GM12878 (cell line): ENCODE data around the gene MAMDC4. TPM values are rescaled to one million over a fixed set of nuclear protein-coding genes. Genes with fewer than 3 reads are reported as not detected.
A peak's percentile ranks its signal among the peaks of the same experiment; 100 is the strongest.

Experiments
- ATAC-seq: fragments of 200-7000 bp; cut with Tn5 transposase; 3 replicates; pipeline ENCODE4 v1.9.1; 2020; ENCODE audit warnings: mild to moderate bottlenecking, moderate library complexity
- BruUV-seq: library from RNA; stranded (reverse); fragments of 400-500 nt; replicated peaks from 2 replicates; lab custom pipeline; 2021; lab: Mats Ljungman, UMichigan
- CTCF ChIA-PET: fragments of 300-600 bp; sonication (Branson Sonifier 250); formaldehyde crosslinking; extraction: SDS; loops from one replicate; lab custom pipeline; 2021; ENCODE audit warnings: inconsistent platforms; lab: Yijun Ruan, JAX
- POLR2A ChIA-PET: fragments of 350-600 bp; formaldehyde crosslinking; extraction: SDS; loops from one replicate; lab custom pipeline; 2021; ENCODE audit warnings: inconsistent platforms; lab: Charles Lee
- RAD21 ChIA-PET: fragments of 300-600 bp; sonication (Branson Sonifier 250); formaldehyde crosslinking; loops from one replicate; lab custom pipeline; 2023; ENCODE audit warnings: antibody characterized with exemption; ENCODE audit not compliant: unreplicated experiment; lab: Charles Lee
- SMC1A ChIA-PET: fragments of 300-600 bp; sonication (Branson Sonifier 250); formaldehyde crosslinking; loops from one replicate; lab custom pipeline; 2023; ENCODE audit not compliant: unreplicated experiment, uncharacterized antibody; lab: Charles Lee
- DNase-seq: peaks from one replicate; pipeline ENCODE4 v3.0.0-alpha.2; 2011; ENCODE audit warnings: low read depth, low spot score
- FAIRE-seq: peaks from 3 replicates; lab custom pipeline; 2011; peaks lifted over from hg19 to GRCh38; lab: Jason Lieb, UNC
- H2AFZ ChIP-seq: 2 replicates; pipeline ENCODE4 v1.6.0; 2011; ENCODE audit warnings: low read depth, low read length, control low read depth; ENCODE audit not compliant: control insufficient read depth
- H3K27ac ChIP-seq: 2 replicates; pipeline ENCODE4 v1.5.1; 2011; ENCODE audit warnings: control low read depth; ENCODE audit not compliant: control insufficient read depth, insufficient read depth
- H3K27me3 ChIP-seq, 2 experiments: replicated peaks in 1 of 2; 2 replicates each; pipeline versions ENCODE4 v1.6.0 to v1.6.1; 2011; ENCODE audit warnings: low read length in 1 of 2; ENCODE audit not compliant: control insufficient read depth in 2 of 2, insufficient read depth in 2 of 2
- H3K36me3 ChIP-seq, 2 experiments: 2 replicates each; pipeline ENCODE4 v1.5.1; 2011; ENCODE audit warnings: low read length in 1 of 2; ENCODE audit not compliant: control insufficient read depth in 2 of 2, insufficient read depth in 2 of 2
- H3K4me1 ChIP-seq: 2 replicates; pipeline ENCODE4 v1.6.1; 2011; ENCODE audit warnings: mild to moderate bottlenecking, low read length, moderate library complexity, mixed read lengths; ENCODE audit not compliant: control insufficient read depth, insufficient read depth
- H3K4me2 ChIP-seq: 2 replicates; pipeline ENCODE4 v1.6.0; 2011; ENCODE audit warnings: control low read depth; ENCODE audit not compliant: control insufficient read depth, insufficient read depth
- H3K4me3 ChIP-seq: fragments of 200-600 bp; sonication (generic); 2 replicates; pipeline ENCODE4 v1.5.1; 2016
- H3K79me2 ChIP-seq: 2 replicates; pipeline ENCODE4 v1.6.0; 2011; ENCODE audit warnings: low read length; ENCODE audit not compliant: control insufficient read depth, insufficient read depth
- H3K9ac ChIP-seq: 2 replicates; pipeline ENCODE4 v1.8.0; 2011; ENCODE audit warnings: low read length, control low read depth, mixed read lengths; ENCODE audit not compliant: control insufficient read depth, insufficient read depth
- H3K9me3 ChIP-seq: replicated peaks from 3 replicates; pipeline ENCODE4 v1.5.1; 2011; ENCODE audit warnings: mild to moderate bottlenecking, low read length; ENCODE audit not compliant: control insufficient read depth, insufficient read depth
- H4K20me1 ChIP-seq: 2 replicates; pipeline ENCODE4 v1.6.0; 2011; ENCODE audit not compliant: control insufficient read depth, insufficient read depth
- EED ChIP-seq: sonication (generic); IDR thresholded peaks from 2 replicates; pipeline ENCODE4 v1.6.1; 2016; ENCODE audit warnings: antibody characterized with exemption, low read depth
- EP300 ChIP-seq, 2 experiments: fragments of 150-350 bp in 1 of 2; IDR thresholded peaks; 2 replicates each; pipeline ENCODE4 v1.6.1; 2011 to 2012; ENCODE audit warnings: low read depth in 2 of 2, low read length in 2 of 2, borderline replicate concordance in 1 of 2, improper control_type of control experiment in 1 of 2, inconsistent platforms in 1 of 2; ENCODE audit not compliant: control insufficient read depth in 1 of 2
- MXI1 ChIP-seq: fragments of 150-350 bp; IDR thresholded peaks from 2 replicates; pipeline ENCODE4 v1.6.1; 2011; ENCODE audit warnings: low read depth, mild to moderate bottlenecking, inconsistent platforms, low read length, improper control_type of control experiment
- MYC ChIP-seq: IDR thresholded peaks from 2 replicates; pipeline ENCODE4 v1.6.1; 2011; ENCODE audit warnings: mild to moderate bottlenecking, low read length, moderate library complexity, inconsistent platforms; ENCODE audit not compliant: insufficient read depth, insufficient replicate concordance, insufficient read length, severe bottlenecking
- RCOR1 ChIP-seq: conservative IDR thresholded peaks from 2 replicates; pipeline ENCODE4 v1.6.1; 2012; ENCODE audit warnings: low read depth, low read length, improper control_type of control experiment
- SREBF2 ChIP-seq: IDR thresholded peaks from 2 replicates; pipeline ENCODE4 v1.6.1; 2012; ENCODE audit warnings: mild to moderate bottlenecking, low read length
- TCF12 ChIP-seq: IDR thresholded peaks from 2 replicates; pipeline ENCODE4 v1.6.1; 2011; ENCODE audit warnings: low read depth, mild to moderate bottlenecking, low read length
- TCF3 ChIP-seq: IDR thresholded peaks from 2 replicates; pipeline ENCODE4 v1.6.1; 2012; ENCODE audit warnings: low read depth, mild to moderate bottlenecking, low read length, borderline replicate concordance; ENCODE audit not compliant: insufficient read depth
- WGBS: methylation state at CpG from one replicate; pipeline ENCODE4 v1.1.6; 2016; ENCODE audit warnings: low lambda C conversion rate; ENCODE audit not compliant: insufficient replicate concordance, insufficient coverage; ENCODE audit errors: missing lambda C conversion rate; 5-methylcytosine and 5-hydroxymethylcytosine counted together
- in situ Hi-C: fragments of 300-500 bp; cut with MboI; formaldehyde crosslinking; loops from 9 replicates; pipeline ENCODE4 v1.14.3; 2018; ENCODE audit warnings: mixed read lengths
- intact Hi-C: fragments of 100-400 bp; cut with micrococcal nuclease; formaldehyde crosslinking; loops from one replicate; pipeline ENCODE4 v1.14.2; 2022; ENCODE audit not compliant: unreplicated experiment
- polyA plus RNA-seq, 11 experiments: library from polyadenylated mRNA; depleted of rRNA in 4 of 11; unstranded in 6 of 11; stranded (reverse) in 5 of 11; fragments of >200 nt; fragmentation: Nextera tagmentation in 4 of 11; fragmentation: Illumina TruSeq in 1 of 11; extraction: Ambion mirVana in 4 of 11; extraction: Trizol in 1 of 11; gene quantifications; 1 replicate in 1 of 11; 2 replicates in 10 of 11; pipeline versions ENCODE4 v1.2.1 to v1.2.3, GENCODE V29; 2011 to 2016; ENCODE audit warnings: inconsistent platforms in 2 of 11, missing spikeins in 2 of 11, low read depth in 1 of 11
- total RNA-seq, 4 experiments: library from RNA; depleted of rRNA in 3 of 4; stranded (reverse); fragments of >200 nt in 3 of 4; fragmentation: Illumina TruSeq in 1 of 4; extraction: Trizol in 1 of 4; gene quantifications; 2 replicates each; pipeline versions ENCODE4 v1.2.1 to v1.2.3, GENCODE V29; 2013 to 2021
- TF ChIP-seq, protein P1 (sequence below): fragments of 450-650 bp; formaldehyde crosslinking; IDR thresholded peaks from 2 replicates; pipeline ENCODE4 v1.4.0; 2022; ENCODE audit warnings: mild to moderate bottlenecking, moderate library complexity
- TF ChIP-seq, protein P2 (sequence below): IDR thresholded peaks from 2 replicates; pipeline ENCODE4 v1.6.1; 2011; ENCODE audit warnings: low read depth, low read length, improper control_type of control experiment, borderline replicate concordance

Gene MAMDC4
- total and polyA plus RNA-seq, 10 of the 15 experiments (the other 5 are each of a cell fraction or from before 2014, with no cell fraction given) = 0.22 to 5.7 (median 2.4) TPM; not detected in 1

DNA sequence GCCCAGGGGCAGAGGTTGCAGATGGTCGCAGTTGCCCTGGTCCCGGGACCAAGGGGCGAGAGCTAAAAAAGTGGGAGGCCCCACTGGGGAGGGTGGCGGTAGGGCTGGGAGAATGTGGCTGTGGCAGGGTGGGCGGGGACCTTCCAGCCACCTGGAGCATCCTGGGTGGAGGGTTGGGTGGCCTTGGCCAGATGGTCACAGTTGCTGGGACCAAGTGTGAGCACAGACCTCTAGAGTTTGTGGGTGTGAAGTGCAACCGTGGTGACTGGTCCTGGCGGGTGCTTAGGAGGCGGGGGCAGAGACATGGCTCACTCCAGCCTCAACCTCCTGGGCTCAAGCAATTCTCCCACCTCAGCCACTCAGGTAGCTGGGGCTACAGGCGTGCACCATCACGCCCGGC lies 28.5 kb downstream of the MAMDC4 start:
- Histone ChIP-seq H3K9ac (no peak overlapping the region), H3K4me3 (no peak overlapping the region), H3K36me3 (no peaks in the 10 kb centered on the region), H4K20me1 (no peaks in the 10 kb centered on the region), H2AFZ (no peak overlapping the region), H3K4me1 (peaks cover 40% of the 10 kb centered on the region), H3K79me2 (peaks cover 8% of the 10 kb centered on the region), H3K27ac (no peak overlapping the region), H3K9me3 (no peaks in the 10 kb centered on the region), H3K27me3 (no peaks in the 10 kb centered on the region), H3K4me2 (no peak overlapping the region)
- 65% methylated on average over 11 of the region's 11 CpGs for WGBS
- DNase-seq (no peak), FAIRE-seq (no peak), ATAC-seq (peak; percentile 4; the same call in 1 of the 3 replicates)
- BruUV-seq = no TSS peak
- TF ChIP-seq EP300 (IDR thresholded peaks at IDR 0.05; ENCODE audit: borderline replicate concordance in 1 of 2, control insufficient read depth in 1 of 2, low read depth in 2 of 2, low read length in 2 of 2) = no peak
- TF ChIP-seq MYC = no peak
- TF ChIP-seq MXI1 = no peak
- TF ChIP-seq, protein P1, sequence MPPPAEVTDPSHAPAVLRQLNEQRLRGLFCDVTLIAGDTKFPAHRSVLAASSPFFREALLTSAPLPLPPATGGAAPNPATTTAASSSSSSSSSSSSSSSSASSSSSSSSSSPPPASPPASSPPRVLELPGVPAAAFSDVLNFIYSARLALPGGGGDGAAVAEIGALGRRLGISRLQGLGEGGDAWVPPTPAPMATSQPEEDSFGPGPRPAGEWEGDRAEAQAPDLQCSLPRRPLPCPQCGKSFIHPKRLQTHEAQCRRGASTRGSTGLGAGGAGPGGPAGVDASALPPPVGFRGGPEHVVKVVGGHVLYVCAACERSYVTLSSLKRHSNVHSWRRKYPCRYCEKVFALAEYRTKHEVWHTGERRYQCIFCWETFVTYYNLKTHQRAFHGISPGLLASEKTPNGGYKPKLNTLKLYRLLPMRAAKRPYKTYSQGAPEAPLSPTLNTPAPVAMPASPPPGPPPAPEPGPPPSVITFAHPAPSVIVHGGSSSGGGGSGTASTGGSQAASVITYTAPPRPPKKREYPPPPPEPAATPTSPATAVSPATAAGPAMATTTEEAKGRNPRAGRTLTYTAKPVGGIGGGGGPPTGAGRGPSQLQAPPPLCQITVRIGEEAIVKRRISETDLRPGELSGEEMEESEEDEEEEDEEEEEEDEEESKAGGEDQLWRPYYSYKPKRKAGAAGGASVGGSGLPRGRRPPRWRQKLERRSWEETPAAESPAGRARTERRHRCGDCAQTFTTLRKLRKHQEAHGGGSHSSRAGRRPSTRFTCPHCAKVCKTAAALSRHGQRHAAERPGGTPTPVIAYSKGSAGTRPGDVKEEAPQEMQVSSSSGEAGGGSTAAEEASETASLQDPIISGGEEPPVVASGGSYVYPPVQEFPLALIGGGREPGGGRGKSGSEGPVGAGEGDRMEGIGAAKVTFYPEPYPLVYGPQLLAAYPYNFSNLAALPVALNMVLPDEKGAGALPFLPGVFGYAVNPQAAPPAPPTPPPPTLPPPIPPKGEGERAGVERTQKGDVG (CRISPR knock-in tag) = no peak
- TF ChIP-seq SREBF2 = no peak
- TF ChIP-seq TCF12 = 0 out of 2 replicates have a peak, but pooled peaks have one; percentile 27
- 0 out of 2 replicates have a peak, but pooled peaks have one; percentile 39 for TF ChIP-seq TCF3
- no peak for TF ChIP-seq RCOR1
- no peak for TF ChIP-seq EED
- TF ChIP-seq, protein P2, sequence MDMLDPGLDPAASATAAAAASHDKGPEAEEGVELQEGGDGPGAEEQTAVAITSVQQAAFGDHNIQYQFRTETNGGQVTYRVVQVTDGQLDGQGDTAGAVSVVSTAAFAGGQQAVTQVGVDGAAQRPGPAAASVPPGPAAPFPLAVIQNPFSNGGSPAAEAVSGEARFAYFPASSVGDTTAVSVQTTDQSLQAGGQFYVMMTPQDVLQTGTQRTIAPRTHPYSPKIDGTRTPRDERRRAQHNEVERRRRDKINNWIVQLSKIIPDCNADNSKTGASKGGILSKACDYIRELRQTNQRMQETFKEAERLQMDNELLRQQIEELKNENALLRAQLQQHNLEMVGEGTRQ = no peak
- ChIA-PET CTCF (interaction anchor here (0.6 to 3.1 kb wide), 7 partner anchors 12 to 155 kb away, joined by 3 to 16 read pairs (median 9); no protein-coding TSS in a partner anchor), POLR2A (interaction anchor here (0.6 to 4.6 kb wide), 6 partner anchors 8 to 95 kb away, joined by 4 to 41 read pairs (median 6); no protein-coding TSS in a partner anchor), SMC1A (no interaction called here), RAD21 (interaction anchor here (2.0 kb wide), 1 partner anchor 11 kb away, joined by 8 read pairs; no protein-coding TSS in a partner anchor)
- in situ Hi-C loops = no loop called here
- intact Hi-C loops = loop anchor here (5.0 to 10.0 kb wide), 2 partner anchors 33 to 76 kb away; partner anchors contain the start of genes PHPT1 and RABL6
